Measurements from ENCODE around the gene S1PR3. TPM values are rescaled to one million over a fixed set of nuclear protein-coding genes. Genes with fewer than 3 reads are reported as not detected.

S1PR3 gene
- total and polyA plus RNA-seq, 12 donors: 3.6 to 61.6 (median 13.3) TPM

- Histone ChIP-seq H3K27me3 (peaks cover 0 to 7% (median 0%) of the 10 kb centered on the region in 7 donors), H3K4me3 (no peak overlapping the region), H3K9me3 (no peaks in the 10 kb centered on the region), H3K27ac (no peak overlapping the region), H3K36me3 (no peaks in the 10 kb centered on the region), H3K4me1 (peaks cover 0 to 4% (median 0%) of the 10 kb centered on the region in 9 donors)
- ATAC-seq (no peak), DNase-seq (no peak)
- no peak for TF ChIP-seq CTCF (IDR thresholded peaks at IDR 0.05)
- intact Hi-C loops (cut with DNase I): no loop called here
- WGBS, 2 donors: 87 to 89% methylated on average over 11 of the region's 11 CpGs
These were observed 57.3 kb downstream of the S1PR3 start for GRCh38 chr9:89048616-89049015.

- H3K27ac ChIP-seq: no peak overlapping the region
- ATAC-seq: no peak
These were observed 58.4 kb downstream of the S1PR3 start for GRCh38 chr9:89049646-89050045.

GRCh38 chr9:89051421-89052025 lies 60.3 kb downstream of the S1PR3 start:
- H3K36me3 ChIP-seq: no peaks in the 10 kb centered on the region
- H3K27ac ChIP-seq: no peak overlapping the region
- DNase-seq: no peak
- intact Hi-C loops (cut with DNase I): no loop called here
- H3K4me1 ChIP-seq: peaks cover 0 to under 1% (median 0%) of the 10 kb centered on the region in 9 donors
- no peak for ATAC-seq
- TF ChIP-seq CTCF (IDR thresholded peaks at IDR 0.05): no peak
- peaks cover 0 to 7% (median 0%) of the 10 kb centered on the region in 7 donors for H3K27me3 ChIP-seq
- 93 to 96% methylated on average over 12 of the region's 12 CpGs for WGBS, 2 donors
- H3K4me3 ChIP-seq: no peak overlapping the region
- no peaks in the 10 kb centered on the region for H3K9me3 ChIP-seq

More at GRCh38 chr9:89049646-89050045, 58.4 kb downstream of the S1PR3 start:
- Histone ChIP-seq H3K36me3 (no peaks in the 10 kb centered on the region), H3K4me3 (no peak overlapping the region), H3K4me1 (peaks cover 0 to 4% (median 0%) of the 10 kb centered on the region in 9 donors), H3K27me3 (peaks cover 0 to 7% (median 0%) of the 10 kb centered on the region in 7 donors), H3K9me3 (no peaks in the 10 kb centered on the region)
- 90 to 93% methylated on average over 8 of the region's 8 CpGs for WGBS, 2 donors
- no peak for DNase-seq
- intact Hi-C loops (cut with DNase I): no loop called here
- no peak for TF ChIP-seq CTCF (IDR thresholded peaks at IDR 0.05)

GRCh38 chr9:89052470-89053097 lies 61.3 kb downstream of the S1PR3 start:
- no peaks in the 10 kb centered on the region for H3K9me3 ChIP-seq
- WGBS, 2 donors: 76 to 80% methylated on average over 6 of the region's 6 CpGs
- no peak for TF ChIP-seq CTCF (IDR thresholded peaks at IDR 0.05)
- no peaks in the 10 kb centered on the region for H3K36me3 ChIP-seq
- no peak for DNase-seq
- no peak overlapping the region for H3K4me3 ChIP-seq
- H3K4me1 ChIP-seq: no peaks in the 10 kb centered on the region
- peak overlapping the region in 1 of 10 donors; percentile 10 for H3K27ac ChIP-seq
- H3K27me3 ChIP-seq: peaks cover 0 to 7% (median 0%) of the 10 kb centered on the region in 7 donors
- intact Hi-C loops (cut with DNase I): no loop called here
- ATAC-seq: peak in 6 of 8 donors; percentile 38 to 89 (median 58)
